GM12878 (cell line): ENCODE data around the gene TOP3A.

ENCODE experiments used
- CREM ChIP-seq: IDR thresholded peaks from 2 replicates; pipeline ENCODE4 v1.6.1; 2014; ENCODE audit warnings: antibody characterized with exemption, low read depth
- CTCF ChIP-seq, 3 experiments: IDR thresholded peaks in 2 of 3; conservative IDR thresholded peaks in 1 of 3; 2 replicates each; pipeline ENCODE4 v1.5.1; 2011; ENCODE audit warnings: low read depth in 3 of 3, low read length in 3 of 3, mild to moderate bottlenecking in 3 of 3, control low read depth in 2 of 3, moderate library complexity in 2 of 3, inconsistent platforms in 1 of 3, mixed read lengths in 1 of 3; ENCODE audit not compliant: control insufficient read depth in 2 of 3, insufficient read depth in 1 of 3; ENCODE audit errors: extremely low read depth in 1 of 3
- CUX1 ChIP-seq: IDR thresholded peaks from 2 replicates; pipeline ENCODE4 v1.6.1; 2012; ENCODE audit warnings: improper control_type of control experiment, low read depth, low read length; ENCODE audit not compliant: insufficient replicate concordance
- HDAC2 ChIP-seq: fragments of 200-600 bp; sonication (generic); IDR thresholded peaks from 2 replicates; pipeline ENCODE4 v1.6.1; 2017
- HDAC6 ChIP-seq: fragments of 200-600 bp; sonication (generic); IDR thresholded peaks from one replicate; pipeline ENCODE4 v1.8.0; 2017; ENCODE audit warnings: antibody characterized with exemption; ENCODE audit not compliant: unreplicated experiment
- JUND ChIP-seq: IDR thresholded peaks from 2 replicates; pipeline ENCODE4 v1.6.1; 2012; ENCODE audit warnings: low read depth, mild to moderate bottlenecking, low read length, improper control_type of control experiment, moderate library complexity
- PKNOX1 ChIP-seq: fragments of 450-650 bp; IDR thresholded peaks from 2 replicates; pipeline ENCODE4 v1.6.1; 2016; ENCODE audit warnings: mild to moderate bottlenecking
- POLR2A ChIP-seq: IDR thresholded peaks from 2 replicates; pipeline ENCODE4 v1.6.1; 2011; ENCODE audit warnings: low read depth, mild to moderate bottlenecking, low read length
- SMARCA5 ChIP-seq: fragments of 450-650 bp; IDR thresholded peaks from 2 replicates; pipeline ENCODE4 v1.6.1; 2017; ENCODE audit warnings: mild to moderate bottlenecking
- TAF1 ChIP-seq: IDR thresholded peaks from 2 replicates; pipeline ENCODE4 v1.6.1; 2011; ENCODE audit warnings: mild to moderate bottlenecking, low read depth, low read length, borderline replicate concordance
- ZNF384 ChIP-seq: IDR thresholded peaks from 2 replicates; pipeline ENCODE4 v1.6.1; 2012; ENCODE audit warnings: low read depth, mild to moderate bottlenecking, low read length, improper control_type of control experiment, borderline replicate concordance

- no peak for TF ChIP-seq ZNF384
- no peak for TF ChIP-seq HDAC2
- TF ChIP-seq CUX1 = no peak
- no peak for TF ChIP-seq TAF1
- TF ChIP-seq CREM = no peak
- no peak for TF ChIP-seq CTCF (IDR thresholded peaks at IDR 0.05 in 2 of 3, conservative IDR thresholded peaks at IDR 0.05 in 1 of 3; ENCODE audit: control insufficient read depth in 2 of 3, extremely low read depth in 1 of 3, insufficient read depth in 1 of 3, low read depth in 3 of 3, low read length in 3 of 3)
- no peak for TF ChIP-seq JUND
- no peak for TF ChIP-seq POLR2A
- TF ChIP-seq SMARCA5 = no peak
- TF ChIP-seq HDAC6 = no peak
- TF ChIP-seq PKNOX1 = no peak
These were observed 69.6 kb downstream of the TOP3A start for GRCh38 chr17:18245038-18245776.
